ENCODE measurements around the gene CMTM3.
"Not testable (repeated sequence)": the region's sequence is repeated elsewhere in the genome, so short reads cannot be mapped to it uniquely, and the experiment has no call there.

The CMTM3 gene

DNA sequence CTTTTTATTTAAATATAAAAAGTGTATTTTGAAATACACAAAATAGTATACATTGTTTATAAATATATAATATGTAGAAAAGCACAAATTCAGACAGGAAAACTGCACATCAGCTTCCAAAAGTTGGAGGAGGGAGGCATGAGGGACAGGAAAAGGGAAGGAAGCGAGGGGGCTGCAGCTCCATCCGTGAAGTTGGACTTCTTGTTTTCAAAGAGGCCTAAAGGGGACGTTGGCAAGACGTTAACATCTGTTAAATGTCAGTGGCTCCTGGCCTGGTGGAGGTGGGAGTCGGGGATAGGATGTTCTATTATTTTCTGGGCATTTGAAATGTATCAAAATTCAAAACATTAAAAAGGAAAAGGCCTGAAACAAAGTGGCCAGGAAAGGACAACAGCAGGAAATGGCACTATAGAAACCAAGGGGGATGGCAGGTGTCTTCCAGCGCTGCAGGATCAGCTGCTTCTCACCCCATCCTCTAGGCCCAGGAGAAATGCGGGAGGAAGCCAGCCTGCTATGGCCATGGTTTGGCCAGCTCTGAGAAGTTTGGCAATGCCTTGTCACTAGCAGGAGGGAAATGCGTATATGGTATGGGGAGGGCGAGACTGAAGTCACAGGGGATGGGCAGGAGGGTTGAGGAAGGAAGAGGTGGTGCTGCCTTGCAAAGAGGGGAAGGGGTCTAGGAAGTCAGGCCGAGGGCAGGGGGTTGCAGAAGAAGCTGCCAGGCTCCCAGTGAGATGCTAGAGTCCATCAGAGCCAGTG, 18.8 kb upstream of the CMTM3 start:
- FAIRE-seq, result no peak

DNA sequence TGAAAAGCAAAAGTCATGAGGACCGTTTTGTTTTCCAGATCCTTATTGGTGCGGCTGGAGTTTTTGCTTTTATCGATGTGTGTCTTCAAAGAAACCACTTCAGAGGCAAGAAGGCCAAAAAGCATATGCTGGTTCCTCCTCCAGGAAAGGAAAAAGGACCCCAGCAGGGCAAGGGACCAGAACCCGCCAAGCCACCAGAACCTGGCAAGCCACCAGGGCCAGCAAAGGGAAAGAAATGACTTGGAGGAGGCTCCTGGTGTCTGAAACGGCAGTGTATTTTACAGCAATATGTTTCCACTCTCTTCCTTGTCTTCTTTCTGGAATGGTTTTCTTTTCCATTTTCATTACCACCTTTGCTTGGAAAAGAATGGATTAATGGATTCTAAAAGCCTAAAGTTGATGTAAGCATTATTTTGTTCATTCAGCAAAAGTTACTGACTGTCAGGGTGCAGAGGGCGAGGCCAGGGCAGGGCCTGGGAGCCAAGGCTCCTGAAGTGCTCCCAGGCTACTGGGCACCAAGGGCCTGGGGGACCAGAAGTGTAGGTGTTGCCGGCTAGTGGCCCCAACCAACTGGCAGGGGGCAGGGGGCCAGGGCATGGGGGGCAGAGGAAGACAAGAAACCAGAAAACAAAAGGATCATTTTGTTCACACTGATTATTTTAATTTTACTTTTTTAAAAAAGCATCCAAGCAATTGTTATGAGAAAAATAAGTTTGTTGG, 16.5 kb upstream of the CMTM3 start:
- no peak for FAIRE-seq

GRCh38 chr16:66588981-66589713, 15.4 kb upstream of the CMTM3 start:
- FAIRE-seq, result no peak

DNA sequence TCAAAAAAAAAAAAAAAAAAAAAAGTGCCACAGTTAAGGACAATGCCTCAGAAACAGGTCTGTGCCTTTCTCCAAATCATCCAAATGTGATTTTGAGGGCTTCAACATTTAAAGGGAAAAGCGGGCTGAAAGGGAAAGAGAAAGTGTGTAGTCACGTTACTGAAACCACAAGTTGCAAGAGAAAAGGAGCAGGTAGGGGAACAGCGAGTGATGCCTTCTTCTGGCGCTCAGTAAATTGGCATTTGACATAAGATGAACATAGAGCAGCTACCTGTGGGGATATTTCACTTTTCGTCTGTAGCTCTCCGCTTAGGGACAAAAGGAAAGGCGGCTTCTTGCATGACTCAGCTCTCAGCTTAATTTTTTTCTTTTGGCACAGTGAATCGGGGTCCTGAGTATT, 14.2 kb upstream of the CMTM3 start:
- no peak for FAIRE-seq

DNA sequence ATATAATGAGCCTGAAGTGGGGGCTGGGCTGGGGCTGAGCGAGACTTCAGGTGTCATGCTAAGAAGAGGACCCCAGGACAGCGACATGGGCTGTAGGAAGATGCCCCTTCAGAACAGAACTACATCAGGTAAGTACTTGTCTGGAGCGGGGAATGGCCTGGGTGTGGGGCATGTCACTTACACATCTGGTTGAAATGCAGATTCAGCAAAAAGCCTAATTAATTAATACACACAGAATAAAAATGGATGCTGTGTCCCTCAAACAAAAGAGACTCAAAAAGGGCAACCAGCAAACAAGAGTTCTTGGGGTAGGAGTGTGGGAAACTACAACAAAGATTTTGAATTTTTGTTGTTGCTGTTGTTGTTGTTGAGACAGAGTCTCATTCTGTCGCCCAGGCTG, 13.5 kb upstream of the CMTM3 start:
- FAIRE-seq, result no peak

GRCh38 chr16:66592241-66592640, 12.3 kb upstream of the CMTM3 start:
- FAIRE-seq, result no peak

GRCh38 chr16:66592814-66593213, 11.7 kb upstream of the CMTM3 start:
- no peak for FAIRE-seq

DNA sequence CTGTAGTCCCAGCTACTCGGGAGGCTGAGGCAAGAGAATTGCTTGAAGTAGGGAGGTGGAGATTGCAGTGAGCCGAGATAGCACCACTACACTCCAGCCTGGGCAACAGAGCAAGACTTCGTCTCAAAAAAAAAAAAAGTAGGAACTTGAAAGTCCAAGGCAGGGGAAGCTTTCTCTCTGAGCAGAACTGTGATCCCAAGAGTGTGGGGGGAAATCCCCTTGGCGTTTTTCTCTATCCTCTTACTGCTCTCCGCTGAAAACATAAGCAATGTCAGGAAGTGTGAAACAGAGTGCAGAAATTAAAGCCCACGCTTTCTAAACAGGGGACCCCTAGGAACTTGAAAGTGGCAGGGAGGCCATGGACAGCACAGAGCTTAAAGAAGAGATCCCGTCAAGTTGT, 9.8 kb upstream of the CMTM3 start:
- FAIRE-seq, result no peak

- FAIRE-seq, result not testable (repeated sequence)
These were observed 7.9 kb upstream of the CMTM3 start for GRCh38 chr16:66596559-66596958.

DNA sequence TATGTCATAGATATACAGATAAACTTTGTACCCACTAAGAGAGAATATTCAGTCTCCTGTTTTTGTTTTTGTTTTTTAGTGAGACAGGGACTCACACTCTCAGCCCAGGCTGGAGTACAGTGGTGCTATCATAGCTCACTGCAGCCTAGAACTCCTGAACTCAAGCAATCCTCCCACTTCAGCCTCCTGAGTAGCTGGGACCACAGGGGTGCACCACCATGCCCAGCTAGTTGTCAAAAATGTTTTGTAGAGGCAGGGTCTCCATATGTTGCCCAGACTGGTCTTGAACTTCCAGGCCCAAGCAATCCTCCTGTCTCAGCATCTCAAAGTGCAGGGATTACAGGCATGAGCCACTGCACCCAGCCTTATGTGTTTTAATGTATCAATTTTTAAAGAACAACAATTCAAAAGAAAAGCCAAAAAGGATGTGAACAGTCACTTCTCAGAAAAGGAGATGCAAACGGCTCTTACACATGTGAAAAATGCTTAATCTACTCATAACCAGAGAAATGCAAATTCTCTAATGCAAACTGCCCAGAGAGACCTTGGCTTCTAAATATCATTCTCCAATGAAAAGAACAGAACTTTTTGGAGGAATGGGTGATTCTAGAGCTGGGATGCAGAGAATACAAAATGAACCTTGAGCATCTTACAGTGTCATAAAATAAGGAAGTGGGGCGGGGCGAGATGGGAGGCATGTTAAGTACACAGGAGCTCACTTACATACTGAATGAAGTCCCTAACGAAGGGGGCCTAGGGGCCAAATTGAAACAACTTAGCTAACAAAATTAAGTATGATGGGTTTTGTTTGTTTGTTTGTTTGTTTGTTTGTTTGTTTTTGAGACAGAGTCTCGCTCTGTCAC, 7.3 kb upstream of the CMTM3 start:
- FAIRE-seq, result no peak

GRCh38 chr16:66598111-66598510, 6.4 kb upstream of the CMTM3 start:
- FAIRE-seq, result no peak

DNA sequence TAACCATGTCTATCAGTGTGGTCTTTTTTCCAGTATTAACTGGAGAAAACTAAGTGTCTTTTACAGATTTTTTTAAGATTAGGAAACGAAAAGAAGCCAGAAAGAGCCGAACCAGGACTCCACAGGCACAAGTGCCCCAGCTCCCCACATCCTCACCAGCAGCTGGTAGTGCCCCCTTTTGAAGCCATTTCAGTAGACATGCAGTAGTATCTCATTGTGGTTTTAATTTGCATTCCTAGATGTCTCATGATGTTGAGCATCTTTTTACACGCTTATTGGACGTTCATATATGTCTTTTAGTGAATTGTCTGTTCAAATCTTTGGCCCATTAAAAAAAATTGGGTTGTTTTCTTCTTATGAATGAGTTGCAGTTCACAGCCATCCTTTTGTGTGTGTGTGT, 4.8 kb upstream of the CMTM3 start:
- FAIRE-seq, result no peak

DNA sequence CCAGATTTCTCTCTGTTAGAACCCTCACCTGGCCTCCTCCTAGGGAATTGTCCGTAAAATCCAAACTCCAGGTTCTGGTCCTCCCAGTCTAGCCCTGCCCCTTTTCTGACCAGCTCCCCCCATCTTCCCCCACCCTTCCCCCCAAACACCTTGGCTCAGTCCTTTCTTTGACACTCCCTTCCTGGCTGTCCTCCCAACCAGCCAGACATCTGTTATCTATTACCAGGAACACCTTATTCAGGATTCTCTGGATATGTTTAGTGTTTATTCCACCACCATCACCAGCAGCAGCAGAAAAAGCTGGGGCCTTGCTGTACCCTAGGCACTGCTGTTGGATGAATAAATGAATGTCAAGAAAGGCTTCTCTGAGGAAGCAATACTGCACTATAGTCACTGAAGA, 4.0 kb upstream of the CMTM3 start:
- no peak for FAIRE-seq

DNA sequence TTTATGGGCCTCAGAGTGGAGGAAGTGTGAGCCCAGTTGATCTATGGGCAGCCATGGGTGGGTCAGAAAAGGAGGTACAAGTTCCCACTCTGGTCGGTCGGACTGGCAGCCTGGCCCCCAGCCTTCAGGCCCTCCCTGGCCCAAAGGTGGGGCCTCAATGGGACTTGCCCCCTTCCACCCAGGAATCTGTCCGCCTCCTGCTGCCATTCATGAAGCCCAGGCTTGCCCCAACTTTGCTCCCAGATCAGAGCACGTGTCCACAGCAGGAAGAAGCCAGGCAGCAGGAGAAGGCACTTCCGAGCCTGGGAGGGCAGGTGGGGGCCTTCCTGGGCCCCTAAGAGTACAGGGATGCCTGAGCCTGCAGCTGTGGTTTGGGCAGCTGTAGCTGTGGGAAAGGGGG, 3.0 kb upstream of the CMTM3 start:
- no peak for FAIRE-seq

- no peak for FAIRE-seq
These were observed 748 bp upstream of the CMTM3 start for GRCh38 chr16:66603537-66604375.

DNA sequence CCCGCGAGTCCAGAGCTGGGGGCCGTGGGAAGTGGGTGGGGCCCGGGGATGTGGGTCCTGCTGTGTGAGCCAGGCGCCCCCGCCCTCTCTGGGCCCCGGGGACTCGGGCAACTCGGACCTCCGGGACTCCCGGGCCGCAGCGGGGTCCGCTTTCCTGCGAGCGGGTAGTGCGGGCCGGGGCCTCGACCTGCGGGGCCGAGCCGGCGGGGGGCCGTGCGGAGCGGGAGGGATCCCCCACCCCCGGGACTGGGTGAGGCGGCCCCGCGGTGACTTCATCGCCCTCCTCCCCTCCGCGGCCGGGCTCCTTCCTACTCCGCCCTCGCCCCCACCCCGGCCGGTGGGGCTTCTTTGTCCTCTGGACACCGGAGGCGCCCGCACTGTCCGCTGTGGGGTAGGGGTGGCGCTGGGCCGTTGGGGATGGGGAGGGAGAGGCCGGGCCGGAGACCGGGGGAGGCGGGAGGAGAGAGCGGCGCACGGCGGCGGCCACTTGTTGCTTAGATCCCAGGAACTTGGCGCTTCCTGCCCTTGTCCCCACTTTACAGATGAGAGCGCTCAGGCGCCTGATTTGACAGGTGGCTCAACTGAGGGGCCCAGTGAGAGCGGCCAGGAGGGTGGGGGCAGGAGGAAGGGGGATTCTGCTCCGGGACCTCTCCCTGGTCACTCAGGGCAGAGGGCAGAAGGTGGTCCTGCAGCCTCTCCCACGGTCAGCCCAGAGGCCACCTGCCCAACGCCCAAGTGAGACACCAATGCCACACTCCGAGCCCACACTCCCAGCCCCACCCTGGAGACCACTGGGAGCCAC, 874 bp downstream of the CMTM3 start:
- no peak for FAIRE-seq

- FAIRE-seq, result no peak
These were observed 1.7 kb downstream of the CMTM3 start for GRCh38 chr16:66605979-66606751.

GRCh38 chr16:66608241-66609138, 4.0 kb downstream of the CMTM3 start:
- FAIRE-seq, result peak; percentile 89

DNA sequence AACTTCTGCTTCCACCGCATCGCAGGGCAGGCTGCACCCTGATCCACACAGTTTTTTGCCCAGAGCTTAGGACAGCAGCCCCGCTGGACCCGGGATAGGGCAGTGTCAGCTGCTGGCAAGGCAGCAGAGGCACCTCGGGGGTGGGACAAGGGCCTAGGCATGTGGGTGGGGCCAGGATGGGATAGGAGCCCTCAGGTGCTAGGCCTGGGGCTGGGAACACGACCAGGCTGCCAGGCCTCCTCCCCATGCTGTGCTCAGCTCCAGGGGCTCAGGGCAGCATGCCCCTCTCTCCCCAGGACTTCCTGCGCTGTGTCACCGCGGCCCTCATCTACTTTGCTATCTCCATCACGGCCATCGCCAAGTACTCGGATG, 4.6 kb downstream of the CMTM3 start:
- FAIRE-seq, result no peak

All from G401.6 (cell line).